MM.1S (cell line): ENCODE results near the gene RPL35.

Source experiments
- EZH2 ChIP-seq: fragments of 300-600 bp; sonication (generic); optimal IDR thresholded peaks from 2 replicates; pipeline ENCODE3; 2017; ENCODE audit warnings: low read depth, mild to moderate bottlenecking, antibody characterized with exemption, low read length, mixed read lengths
- EZH2phosphoT487 ChIP-seq: fragments of 300-600 bp; sonication (generic); IDR thresholded peaks from 2 replicates; pipeline ENCODE4 v1.6.1; 2018; ENCODE audit warnings: antibody characterized with exemption, low read length
- TF ChIP-seq, protein P1 (sequence below): fragments of 300-600 bp; sonication (generic); IDR thresholded peaks from 2 replicates; pipeline ENCODE4 v1.5.1; 2016; ENCODE audit warnings: antibody characterized with exemption, low read length, mixed read lengths

DNA sequence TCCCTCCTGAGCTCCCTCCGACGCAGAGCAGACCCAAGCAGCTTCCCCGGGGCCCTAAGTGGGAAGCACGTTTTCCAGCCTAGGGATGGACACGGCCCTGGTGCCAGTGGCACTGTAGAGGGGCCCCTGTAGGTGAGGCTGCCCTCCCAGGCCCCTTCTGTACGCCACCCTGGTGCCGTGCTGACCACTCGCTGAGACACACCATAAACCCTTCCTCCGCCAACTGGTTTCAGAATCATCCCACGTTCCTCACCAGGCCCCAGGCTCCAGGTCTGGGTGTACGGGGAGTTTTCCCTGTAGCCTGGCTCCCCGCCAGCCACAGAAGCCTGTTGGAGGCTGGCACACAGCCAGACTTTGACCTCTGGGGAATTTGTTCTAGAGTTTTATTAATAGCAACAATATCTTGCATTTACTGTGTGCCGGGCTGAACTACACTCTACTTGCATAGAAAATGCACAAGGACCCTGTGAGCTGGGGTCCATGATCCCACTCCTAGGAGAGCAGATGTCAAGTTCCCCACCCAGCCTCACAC, 26.7 kb downstream of the RPL35 start:
- TF ChIP-seq, protein P1, sequence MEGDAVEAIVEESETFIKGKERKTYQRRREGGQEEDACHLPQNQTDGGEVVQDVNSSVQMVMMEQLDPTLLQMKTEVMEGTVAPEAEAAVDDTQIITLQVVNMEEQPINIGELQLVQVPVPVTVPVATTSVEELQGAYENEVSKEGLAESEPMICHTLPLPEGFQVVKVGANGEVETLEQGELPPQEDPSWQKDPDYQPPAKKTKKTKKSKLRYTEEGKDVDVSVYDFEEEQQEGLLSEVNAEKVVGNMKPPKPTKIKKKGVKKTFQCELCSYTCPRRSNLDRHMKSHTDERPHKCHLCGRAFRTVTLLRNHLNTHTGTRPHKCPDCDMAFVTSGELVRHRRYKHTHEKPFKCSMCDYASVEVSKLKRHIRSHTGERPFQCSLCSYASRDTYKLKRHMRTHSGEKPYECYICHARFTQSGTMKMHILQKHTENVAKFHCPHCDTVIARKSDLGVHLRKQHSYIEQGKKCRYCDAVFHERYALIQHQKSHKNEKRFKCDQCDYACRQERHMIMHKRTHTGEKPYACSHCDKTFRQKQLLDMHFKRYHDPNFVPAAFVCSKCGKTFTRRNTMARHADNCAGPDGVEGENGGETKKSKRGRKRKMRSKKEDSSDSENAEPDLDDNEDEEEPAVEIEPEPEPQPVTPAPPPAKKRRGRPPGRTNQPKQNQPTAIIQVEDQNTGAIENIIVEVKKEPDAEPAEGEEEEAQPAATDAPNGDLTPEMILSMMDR, result no peak
- TF ChIP-seq EZH2phosphoT487, result no peak
- TF ChIP-seq EZH2, result no peak
